Keratinocyte (primary cell): ENCODE data around the gene AKR1C8. TPM values are rescaled to one million over a fixed set of nuclear protein-coding genes. Genes with fewer than 3 reads are reported as not detected.
"Not testable (repeated sequence)": the region's sequence is repeated elsewhere in the genome, so short reads cannot be mapped to it uniquely, and the experiment has no call there.

Experiments
- DNase-seq: peaks from one replicate; pipeline ENCODE4 v3.0.0-alpha.2; 2011; ENCODE audit warnings: low read depth, missing footprints, low spot score
- FAIRE-seq: peaks from 2 replicates; lab custom pipeline; 2011; peaks lifted over from hg19 to GRCh38; lab: Jason Lieb, UNC
- H2AFZ ChIP-seq: 2 replicates; pipeline ENCODE4 v1.6.0; 2012; ENCODE audit warnings: low read length, control low read depth, inconsistent platforms; ENCODE audit not compliant: control insufficient read depth
- H3K27ac ChIP-seq: 2 replicates; pipeline ENCODE4 v1.5.1; 2011; ENCODE audit warnings: low read length; ENCODE audit not compliant: control insufficient read depth, insufficient read depth
- H3K27me3 ChIP-seq: 3 replicates; pipeline ENCODE4 v1.6.0; 2011; ENCODE audit warnings: low read length; ENCODE audit not compliant: control insufficient read depth, insufficient read depth; ENCODE audit errors: extremely low read depth
- H3K36me3 ChIP-seq, 2 experiments: 2 replicates in 1 of 2; 3 replicates in 1 of 2; pipeline ENCODE4 v1.5.1; 2011; ENCODE audit warnings: low read length in 2 of 2, mild to moderate bottlenecking in 1 of 2; ENCODE audit not compliant: control insufficient read depth in 2 of 2, insufficient read depth in 2 of 2; ENCODE audit errors: extremely low read depth in 1 of 2
- H3K4me1 ChIP-seq: 3 replicates; pipeline ENCODE4 v1.5.1; 2011; ENCODE audit warnings: low read length; ENCODE audit not compliant: control insufficient read depth, insufficient read depth; ENCODE audit errors: extremely low read depth
- H3K4me2 ChIP-seq: 3 replicates; pipeline ENCODE4 v1.6.0; 2011; ENCODE audit warnings: low read depth, low read length; ENCODE audit not compliant: control insufficient read depth, insufficient read depth; ENCODE audit errors: extremely low read depth
- H3K4me3 ChIP-seq, 3 experiments: fragments of 200-600 bp in 1 of 3; sonication (generic) in 1 of 3; 2 replicates in 2 of 3; 3 replicates in 1 of 3; pipeline ENCODE4 v1.5.1; 2011 to 2016; ENCODE audit warnings: low read length in 3 of 3, mild to moderate bottlenecking in 3 of 3, control low read depth in 2 of 3, inconsistent platforms in 1 of 3, low read depth in 1 of 3, mixed read lengths in 1 of 3, mixed run types in 1 of 3, moderate library complexity in 1 of 3; ENCODE audit not compliant: control insufficient read depth in 2 of 3, insufficient read depth in 2 of 3; ENCODE audit errors: extremely low read depth in 1 of 3
- H3K79me2 ChIP-seq: 2 replicates; pipeline ENCODE4 v1.6.0; 2012; ENCODE audit warnings: low read length; ENCODE audit not compliant: control insufficient read depth, insufficient read depth
- H3K9ac ChIP-seq: 3 replicates; pipeline ENCODE4 v1.6.0; 2011; ENCODE audit warnings: low read length; ENCODE audit not compliant: control insufficient read depth, insufficient read depth; ENCODE audit errors: extremely low read depth
- H3K9me1 ChIP-seq: 3 replicates; pipeline ENCODE4 v1.6.0; 2011; ENCODE audit warnings: low read length; ENCODE audit not compliant: control insufficient read depth, insufficient read depth; ENCODE audit errors: extremely low read depth
- H3K9me3 ChIP-seq: 2 replicates; pipeline ENCODE4 v1.5.1; 2012; ENCODE audit warnings: low read depth, low read length; ENCODE audit not compliant: control insufficient read depth
- H4K20me1 ChIP-seq: 3 replicates; pipeline ENCODE4 v1.6.0; 2011; ENCODE audit warnings: low read length; ENCODE audit not compliant: control insufficient read depth, insufficient read depth; ENCODE audit errors: extremely low read depth
- CTCF ChIP-seq, 3 experiments: IDR thresholded peaks in 1 of 3; conservative IDR thresholded peaks in 1 of 3; optimal IDR thresholded peaks in 1 of 3; 2 replicates in 2 of 3; 3 replicates in 1 of 3; pipeline versions ENCODE3 to v1.5.1; 2011; ENCODE audit warnings: low read length in 3 of 3, mild to moderate bottlenecking in 3 of 3, moderate library complexity in 2 of 3, control low read depth in 1 of 3, inconsistent platforms in 1 of 3; ENCODE audit not compliant: insufficient read depth in 2 of 3; ENCODE audit errors: extremely low read depth in 1 of 3
- EZH2 ChIP-seq: IDR thresholded peaks from one replicate; pipeline ENCODE4 v1.6.1; 2012; ENCODE audit warnings: inconsistent platforms, mild to moderate bottlenecking, low read length, moderate library complexity
- dilution Hi-C: fragments of 300-500 bp; cut with MboI; formaldehyde crosslinking; loops from one replicate; pipeline ENCODE4 v1.7.0; 2020; ENCODE audit warnings: low sequenced_read_pairs; ENCODE audit not compliant: extremely low pct_ligation_motif_present
- polyA plus RNA-seq, 5 experiments: library from polyadenylated mRNA; depleted of rRNA in 3 of 5; stranded (reverse) in 3 of 5; stranded (forward) in 1 of 5; unstranded in 1 of 5; fragments of >200 nt; gene quantifications; 1 replicate in 1 of 5; 2 replicates in 3 of 5; 3 replicates in 1 of 5; pipeline versions ENCODE4 v1.2.1 to v1.2.3, GENCODE V29; 2011 to 2012; ENCODE audit warnings: missing spikeins in 2 of 5, low read depth in 1 of 5, low replicate concordance in 1 of 5

Gene AKR1C8
- polyA plus RNA-seq, 1 donor (not counting 4 experiments of a cell fraction or from before 2014, with no cell fraction given) = not detected

GRCh38 chr10:5233324-5233723, 48.4 kb upstream of the AKR1C8 start:
- Histone ChIP-seq H3K36me3 (no peaks in the 10 kb centered on the region), H3K9me1 (no peaks in the 10 kb centered on the region), H2AFZ (no peak overlapping the region), H4K20me1 (no peaks in the 10 kb centered on the region), H3K27ac (no peak overlapping the region), H3K4me2 (no peak overlapping the region), H3K4me1 (peaks cover 4% of the 10 kb centered on the region), H3K4me3 (no peak overlapping the region), H3K9me3 (no peaks in the 10 kb centered on the region), H3K9ac (no peak overlapping the region), H3K27me3 (no peaks in the 10 kb centered on the region), H3K79me2 (no peaks in the 10 kb centered on the region)
- DNase-seq = no peak
- TF ChIP-seq EZH2 (no peak), CTCF (optimal IDR thresholded peaks at IDR 0.05 in 1 of 3, IDR thresholded peaks at IDR 0.05 in 1 of 3, conservative IDR thresholded peaks at IDR 0.05 in 1 of 3; ENCODE audit: extremely low read depth in 1 of 3, insufficient read depth in 2 of 3, low read length in 3 of 3) (no peak)
- dilution Hi-C loops = no loop called here
- FAIRE-seq = no peak

- Histone ChIP-seq H3K4me3 (no peak overlapping the region), H3K36me3 (no peaks in the 10 kb centered on the region), H2AFZ (no peak overlapping the region), H3K27ac (no peak overlapping the region), H3K9me1 (no peaks in the 10 kb centered on the region), H3K4me1 (no peaks in the 10 kb centered on the region), H3K9me3 (no peaks in the 10 kb centered on the region), H3K79me2 (no peaks in the 10 kb centered on the region), H3K9ac (no peak overlapping the region), H4K20me1 (no peaks in the 10 kb centered on the region), H3K27me3 (no peaks in the 10 kb centered on the region), H3K4me2 (no peak overlapping the region)
- FAIRE-seq (no peak), DNase-seq (no peak)
- TF ChIP-seq EZH2 (no peak), CTCF (optimal IDR thresholded peaks at IDR 0.05 in 1 of 3, IDR thresholded peaks at IDR 0.05 in 1 of 3, conservative IDR thresholded peaks at IDR 0.05 in 1 of 3; ENCODE audit: extremely low read depth in 1 of 3, insufficient read depth in 2 of 3, low read length in 3 of 3) (no peak)
- dilution Hi-C loops = no loop called here
These were observed 44.1 kb upstream of the AKR1C8 start for GRCh38 chr10:5229019-5229418.

- H2AFZ ChIP-seq, H4K20me1 ChIP-seq, H3K4me1 ChIP-seq, H3K4me3 ChIP-seq, H3K36me3 ChIP-seq, FAIRE-seq, H3K9me3 ChIP-seq, H3K9ac ChIP-seq, H3K79me2 ChIP-seq, dilution Hi-C loops, H3K4me2 ChIP-seq, H3K9me1 ChIP-seq, DNase-seq, H3K27me3 ChIP-seq, H3K27ac ChIP-seq: not testable (repeated sequence)
These were observed 38.0 kb upstream of the AKR1C8 start for GRCh38 chr10:5222942-5223341.
